Fibroblast of gingiva (primary cell): ENCODE data around the gene GNB1.

Experiments used
- DNase-seq: peaks from one replicate; pipeline ENCODE4 v3.0.0-alpha.2; 2011; ENCODE audit warnings: low read depth

Gene GNB1

GRCh38 chr1:1910033-1910465 is 19.2 kb upstream of the GNB1 start:
- no peak for DNase-seq

- no peak for DNase-seq
These were observed 17.6 kb upstream of the GNB1 start for GRCh38 chr1:1908506-1908791.

- peak; percentile 39 for DNase-seq
These were observed 16.3 kb upstream of the GNB1 start for GRCh38 chr1:1907098-1907736.

GRCh38 chr1:1906185-1907097 is 15.6 kb upstream of the GNB1 start:
- DNase-seq = peak; percentile 75

GRCh38 chr1:1903224-1903623 is 12.3 kb upstream of the GNB1 start:
- no peak for DNase-seq

- no peak for DNase-seq
These were observed 10.9 kb upstream of the GNB1 start for GRCh38 chr1:1901641-1902294.

- DNase-seq = no peak
These were observed 10.2 kb upstream of the GNB1 start for GRCh38 chr1:1900883-1901640.

- no peak for DNase-seq
These were observed 9.1 kb upstream of the GNB1 start for GRCh38 chr1:1899967-1900327.

GRCh38 chr1:1899266-1899966 is 8.5 kb upstream of the GNB1 start:
- no peak for DNase-seq

- DNase-seq = no peak
These were observed 7.5 kb upstream of the GNB1 start for GRCh38 chr1:1898246-1898933.

- no peak for DNase-seq
These were observed 4.8 kb upstream of the GNB1 start for GRCh38 chr1:1895456-1896336.

GRCh38 chr1:1895060-1895418 is 4.2 kb upstream of the GNB1 start:
- no peak for DNase-seq

GRCh38 chr1:1894354-1895059 is 3.6 kb upstream of the GNB1 start:
- no peak for DNase-seq

GRCh38 chr1:1893997-1894353 is 3.1 kb upstream of the GNB1 start:
- DNase-seq = no peak

- no peak for DNase-seq
These were observed 2.6 kb upstream of the GNB1 start for GRCh38 chr1:1893291-1893985.

GRCh38 chr1:1892763-1893120 is 1.9 kb upstream of the GNB1 start:
- DNase-seq = no peak

GRCh38 chr1:1892079-1892762 is 1.3 kb upstream of the GNB1 start:
- DNase-seq = no peak

- peak; percentile 53 for DNase-seq
These were observed 627 bp upstream of the GNB1 start for GRCh38 chr1:1891349-1892078.
